T47D (cell line): ENCODE data around the gene PHF2.

ENCODE experiments used
- DNase-seq, 2 experiments: peaks; one replicate each; pipeline versions ENCODE4 v3.0.0 to v3.0.0-alpha.2; 2011 to 2012; ENCODE audit warnings: low read depth in 1 of 2, low spot score in 1 of 2
- JUND ChIP-seq: IDR thresholded peaks from 2 replicates; pipeline ENCODE4 v1.6.1; 2012; ENCODE audit warnings: low read depth
- in situ Hi-C: cut with HindIII; loops from 2 replicates; pipeline ENCODE4 v1.10.0; 2016; ENCODE audit warnings: low sequenced_read_pairs, low pct_unique_long_range_greater_than_20kb

PHF2 gene

GRCh38 chr9:93708289-93708986, 132.1 kb downstream of the PHF2 start:
- DNase-seq = no peak
- in situ Hi-C loops = no loop called here
- TF ChIP-seq JUND = no peak

GRCh38 chr9:93708987-93709302, 132.6 kb downstream of the PHF2 start:
- in situ Hi-C loops = no loop called here
- no peak for DNase-seq
- TF ChIP-seq JUND = no peak

- no peak for DNase-seq
- no peak for TF ChIP-seq JUND
- in situ Hi-C loops = no loop called here
Observed at GRCh38 chr9:93709600-93710369, 133.4 kb downstream of the PHF2 start.

- no peak for DNase-seq
- no peak for TF ChIP-seq JUND
- in situ Hi-C loops = no loop called here
Observed at GRCh38 chr9:93710370-93710723, 134.0 kb downstream of the PHF2 start.

GRCh38 chr9:93711002-93711401, 134.6 kb downstream of the PHF2 start:
- no peak for TF ChIP-seq JUND
- DNase-seq = no peak
- in situ Hi-C loops = no loop called here

GRCh38 chr9:93712896-93713295, 136.5 kb downstream of the PHF2 start:
- no peak for DNase-seq
- in situ Hi-C loops = no loop called here
- no peak for TF ChIP-seq JUND

- no peak for TF ChIP-seq JUND
- no peak for DNase-seq
- in situ Hi-C loops = no loop called here
Observed at GRCh38 chr9:93713716-93714115, 137.3 kb downstream of the PHF2 start.

GRCh38 chr9:93721417-93721965, 145.1 kb downstream of the PHF2 start:
- in situ Hi-C loops = no loop called here
- no peak for TF ChIP-seq JUND
- no peak for DNase-seq

- no peak for TF ChIP-seq JUND
- DNase-seq = no peak
- in situ Hi-C loops = no loop called here
Observed at GRCh38 chr9:93724852-93725251, 148.5 kb downstream of the PHF2 start.

GRCh38 chr9:93725382-93725781, 149.0 kb downstream of the PHF2 start:
- no peak for TF ChIP-seq JUND
- in situ Hi-C loops = no loop called here
- DNase-seq = no peak

- TF ChIP-seq JUND = no peak
- in situ Hi-C loops = no loop called here
- no peak for DNase-seq
Observed at GRCh38 chr9:93726147-93726546, 149.8 kb downstream of the PHF2 start.
